Choroid plexus epithelial cell (primary cell): ENCODE data around the gene SAMSN1.

Experiments
- DNase-seq: peaks from one replicate; pipeline ENCODE4 v3.0.0-alpha.2; 2010; ENCODE audit warnings: low read depth
- H3K4me3 ChIP-seq: 2 replicates; pipeline ENCODE4 v1.5.1; 2011; ENCODE audit warnings: low read depth, mild to moderate bottlenecking, control low read depth, low read length, moderate library complexity
- TF ChIP-seq, protein P1 (sequence below): conservative IDR thresholded peaks from 2 replicates; pipeline ENCODE4 v1.5.1; 2011; ENCODE audit warnings: low read depth, mild to moderate bottlenecking, control low read depth, inconsistent platforms, low read length, moderate library complexity

The SAMSN1 gene

DNA sequence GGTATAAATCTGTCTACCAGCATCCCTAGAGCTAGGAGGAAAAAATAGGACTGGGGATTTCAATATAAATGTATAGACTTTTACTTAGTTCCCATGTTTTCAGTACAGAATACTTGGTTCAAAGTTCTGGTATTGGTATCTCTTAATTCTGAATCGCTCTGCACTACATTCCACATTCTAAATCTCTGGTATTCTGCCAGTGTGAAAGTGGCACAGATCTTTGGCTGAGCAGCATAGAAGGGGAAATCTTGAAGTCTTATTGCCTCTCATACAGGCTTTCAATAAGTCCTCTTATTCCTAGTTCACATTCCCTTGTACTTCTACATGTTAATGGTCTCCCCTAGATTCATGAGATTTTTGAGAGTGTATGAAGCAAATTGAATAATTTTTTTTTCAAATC, 89.2 kb downstream of the SAMSN1 start:
- TF ChIP-seq, protein P1, sequence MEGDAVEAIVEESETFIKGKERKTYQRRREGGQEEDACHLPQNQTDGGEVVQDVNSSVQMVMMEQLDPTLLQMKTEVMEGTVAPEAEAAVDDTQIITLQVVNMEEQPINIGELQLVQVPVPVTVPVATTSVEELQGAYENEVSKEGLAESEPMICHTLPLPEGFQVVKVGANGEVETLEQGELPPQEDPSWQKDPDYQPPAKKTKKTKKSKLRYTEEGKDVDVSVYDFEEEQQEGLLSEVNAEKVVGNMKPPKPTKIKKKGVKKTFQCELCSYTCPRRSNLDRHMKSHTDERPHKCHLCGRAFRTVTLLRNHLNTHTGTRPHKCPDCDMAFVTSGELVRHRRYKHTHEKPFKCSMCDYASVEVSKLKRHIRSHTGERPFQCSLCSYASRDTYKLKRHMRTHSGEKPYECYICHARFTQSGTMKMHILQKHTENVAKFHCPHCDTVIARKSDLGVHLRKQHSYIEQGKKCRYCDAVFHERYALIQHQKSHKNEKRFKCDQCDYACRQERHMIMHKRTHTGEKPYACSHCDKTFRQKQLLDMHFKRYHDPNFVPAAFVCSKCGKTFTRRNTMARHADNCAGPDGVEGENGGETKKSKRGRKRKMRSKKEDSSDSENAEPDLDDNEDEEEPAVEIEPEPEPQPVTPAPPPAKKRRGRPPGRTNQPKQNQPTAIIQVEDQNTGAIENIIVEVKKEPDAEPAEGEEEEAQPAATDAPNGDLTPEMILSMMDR = no peak
- DNase-seq = no peak
- H3K4me3 ChIP-seq = no peak overlapping the region

DNA sequence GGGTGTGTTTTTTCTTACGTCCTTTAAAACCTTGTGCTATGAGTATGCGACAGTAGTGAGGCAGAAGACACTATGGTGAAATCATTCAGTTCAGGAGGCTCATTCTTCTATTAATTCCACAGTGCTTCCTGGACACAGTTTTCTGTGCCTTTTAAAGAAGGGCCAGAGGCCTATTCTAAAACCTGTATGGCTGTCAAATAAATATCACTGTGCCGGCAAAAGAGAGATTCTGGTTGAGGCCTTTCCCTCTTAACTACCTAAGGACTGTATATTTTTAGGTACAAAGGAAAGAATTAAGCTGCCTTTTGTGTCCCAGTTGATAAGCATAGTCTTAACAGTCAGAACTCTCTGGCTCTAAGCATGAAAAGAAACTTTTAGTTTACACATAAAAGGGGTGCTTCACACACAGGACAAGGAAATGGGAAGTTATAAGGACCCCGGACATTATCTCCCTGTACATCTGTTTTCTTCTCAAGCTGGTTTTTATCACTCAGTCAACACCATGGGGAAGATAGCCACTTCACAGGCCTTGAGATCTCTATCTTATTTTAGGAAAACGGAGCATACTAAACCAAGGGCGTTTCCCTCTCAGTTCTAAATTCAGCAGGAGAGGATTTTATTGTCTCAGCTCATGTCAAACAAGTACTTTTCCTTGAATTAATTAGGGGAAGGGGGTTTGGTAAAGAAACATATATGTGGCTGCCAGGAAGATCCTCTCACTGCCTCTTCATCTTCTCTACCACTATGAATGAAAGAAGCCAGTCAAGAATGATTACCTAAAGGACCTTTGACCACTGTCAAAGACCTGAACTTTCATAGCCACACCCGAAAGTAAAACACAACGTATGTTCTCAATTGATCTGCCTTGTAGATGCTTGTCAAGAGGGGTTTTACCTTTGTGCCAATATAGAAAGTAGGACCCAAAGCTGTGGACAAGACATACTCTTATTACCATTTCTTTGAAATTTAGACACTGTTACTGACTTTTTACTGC, 91.8 kb downstream of the SAMSN1 start:
- DNase-seq = no peak

DNA sequence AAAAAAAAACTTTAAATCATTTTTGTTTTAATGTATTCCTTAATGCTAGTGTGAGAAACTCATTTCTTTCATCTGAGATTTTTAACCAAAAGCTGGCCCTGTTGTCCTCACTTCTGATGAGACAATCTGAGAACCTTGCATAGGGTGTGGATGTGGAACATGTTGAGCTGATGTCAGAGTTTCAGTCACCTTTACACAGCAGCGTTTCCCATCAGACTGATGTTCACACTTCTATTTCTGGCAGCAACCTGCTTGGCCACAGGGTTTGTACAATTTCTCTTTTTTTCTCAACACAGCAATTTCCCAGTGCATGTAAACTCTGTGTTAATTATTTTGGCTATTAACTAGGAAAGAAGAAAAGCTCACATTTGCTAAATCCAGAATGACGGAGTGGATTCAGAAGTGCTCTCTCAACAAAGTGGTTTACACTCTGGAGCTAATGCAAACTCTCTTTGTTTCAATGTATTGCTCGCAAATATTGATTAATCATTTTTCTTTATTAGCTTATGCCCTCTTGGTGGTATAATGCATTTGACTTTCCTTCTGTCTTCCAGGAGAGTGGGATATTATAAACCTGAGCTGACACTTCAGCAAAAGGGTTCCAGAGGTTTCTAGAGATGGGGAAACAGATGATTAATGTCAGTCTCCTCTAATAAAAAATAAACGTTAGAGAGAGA, 92.6 kb downstream of the SAMSN1 start:
- no peak for DNase-seq
- H3K4me3 ChIP-seq = no peak overlapping the region
- TF ChIP-seq, protein P1 = no peak

More for the DNA sequence above, 91.8 kb downstream of the SAMSN1 start:
- TF ChIP-seq, protein P1 = no peak
- H3K4me3 ChIP-seq = no peak overlapping the region

DNA sequence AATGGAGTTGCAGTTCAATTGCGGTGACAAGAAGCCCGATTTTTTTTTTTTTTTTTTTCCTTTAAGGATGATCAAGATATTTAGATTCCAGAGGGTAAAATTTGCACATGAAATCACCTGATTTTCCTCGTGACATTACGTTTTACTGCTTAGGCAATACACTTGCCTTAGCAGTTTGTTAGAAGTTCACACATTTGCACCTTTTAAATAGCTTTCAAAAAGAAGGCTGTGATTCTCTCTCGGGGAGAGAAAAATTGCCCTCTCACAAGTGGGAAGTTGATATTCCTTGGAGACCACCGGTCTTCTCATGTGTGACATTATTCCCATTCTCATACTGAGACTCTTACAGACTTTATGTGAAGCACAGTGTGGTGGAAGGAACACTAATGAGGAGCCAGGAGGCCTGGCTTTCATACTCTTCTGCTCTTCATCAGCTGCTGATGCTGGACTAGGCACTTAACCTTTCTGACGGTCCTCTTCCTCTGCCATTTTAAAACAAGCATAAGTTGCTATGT, 93.3 kb downstream of the SAMSN1 start:
- DNase-seq = no peak

DNA sequence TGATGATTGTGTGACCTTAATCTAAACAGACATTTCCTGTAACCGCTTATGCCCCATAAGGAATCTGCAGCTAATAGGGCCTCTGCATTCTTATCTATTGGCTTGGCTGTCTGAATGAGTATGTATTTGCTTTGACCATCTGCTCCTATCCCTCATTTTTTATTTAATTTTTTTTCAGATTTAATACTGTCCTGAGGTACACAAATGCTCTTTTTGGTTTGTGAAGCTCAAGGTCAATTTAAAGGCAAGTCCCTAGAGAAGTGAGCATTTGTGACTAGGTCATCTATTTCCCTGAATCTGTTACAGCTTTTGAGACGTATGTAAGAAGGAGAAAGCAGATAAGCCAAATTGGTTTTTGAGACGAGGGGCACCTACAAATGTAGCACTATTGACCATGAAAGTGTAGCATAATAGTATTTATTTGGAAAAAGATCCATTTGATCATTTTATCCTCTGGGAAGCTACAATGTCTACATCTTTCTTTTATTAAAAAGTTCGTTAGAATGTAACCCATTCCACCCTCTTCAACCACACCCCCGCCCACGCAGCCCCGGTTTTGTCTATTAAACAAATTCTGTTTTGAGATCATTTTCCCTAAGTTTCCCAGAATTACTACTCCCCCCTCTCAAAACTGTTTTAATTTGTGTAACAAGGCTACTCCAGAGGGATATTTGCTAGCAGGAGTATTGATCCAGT, 93.9 kb downstream of the SAMSN1 start:
- DNase-seq = peak; percentile 22
- no peak overlapping the region for H3K4me3 ChIP-seq
- TF ChIP-seq, protein P1 = no peak

More for the DNA sequence above, 93.3 kb downstream of the SAMSN1 start:
- TF ChIP-seq, protein P1 = no peak
- H3K4me3 ChIP-seq = no peak overlapping the region

DNA sequence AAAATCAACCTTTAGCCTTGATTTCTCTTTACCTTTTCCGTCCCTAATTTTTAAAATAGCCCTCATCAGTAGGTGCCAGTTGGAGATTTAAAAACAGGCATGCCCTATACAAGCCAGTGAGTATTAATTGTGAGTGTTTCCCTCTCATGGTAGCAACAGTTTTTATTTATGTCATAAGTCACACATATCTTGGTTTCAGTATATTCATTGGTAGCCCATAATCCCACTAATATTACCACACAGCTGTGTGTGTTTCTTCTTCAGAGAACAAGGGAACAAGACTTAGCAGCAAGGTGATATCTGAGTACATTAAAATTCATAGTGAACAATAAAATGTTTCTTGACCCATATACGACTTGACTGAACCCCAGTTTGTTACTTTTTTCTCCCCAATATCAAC, 94.6 kb downstream of the SAMSN1 start:
- TF ChIP-seq, protein P1 = no peak
- DNase-seq = peak; percentile 8
- no peak overlapping the region for H3K4me3 ChIP-seq
